Skeletal muscle tissue (tissue), 4 donors: ENCODE measurements around the gene HOXA1. TPM values are rescaled to one million over a fixed set of nuclear protein-coding genes. Genes with fewer than 3 reads are reported as not detected.

ENCODE experiments used
- H3K27ac ChIP-seq: one replicate; pipeline ENCODE4 v1.7.0; 2013; ENCODE audit warnings: mild to moderate bottlenecking, low read depth, low read length, inconsistent platforms
- H3K27me3 ChIP-seq, 3 donors: one replicate each; pipeline ENCODE4 v1.7.0; 2013; ENCODE audit warnings: low read length in 3 of 3; ENCODE audit not compliant: control insufficient read depth in 3 of 3, insufficient read depth in 3 of 3
- H3K36me3 ChIP-seq, 3 donors: one replicate each; pipeline ENCODE4 v1.7.0; 2013; ENCODE audit warnings: low read length in 3 of 3; ENCODE audit not compliant: control insufficient read depth in 3 of 3, insufficient read depth in 3 of 3
- H3K4me1 ChIP-seq, 3 donors: one replicate each; pipeline ENCODE4 v1.7.0; 2013; ENCODE audit warnings: low read length in 3 of 3, mild to moderate bottlenecking in 3 of 3; ENCODE audit not compliant: control insufficient read depth in 3 of 3, insufficient read depth in 3 of 3
- H3K4me3 ChIP-seq, 3 donors: one replicate each; pipeline ENCODE4 v1.7.0; 2013; ENCODE audit warnings: low read length in 3 of 3
- H3K9ac ChIP-seq, 3 donors: one replicate each; pipeline ENCODE4 v1.7.0; 2013; ENCODE audit warnings: low read length in 3 of 3, mild to moderate bottlenecking in 3 of 3, moderate library complexity in 2 of 3, low read depth in 1 of 3
- H3K9me3 ChIP-seq, 3 donors: one replicate each; pipeline ENCODE4 v1.7.0; 2013; ENCODE audit warnings: low read length in 3 of 3; ENCODE audit not compliant: control insufficient read depth in 3 of 3
- total RNA-seq: library from RNA; depleted of rRNA; stranded (reverse); fragments of >200 nt; gene quantifications from one replicate; pipeline ENCODE4 v1.2.3, GENCODE V29; 2014
- donor health status: Osteomylitis.

The HOXA1 gene
- total RNA-seq, 1 donor from 2014 or later, result not detected

DNA sequence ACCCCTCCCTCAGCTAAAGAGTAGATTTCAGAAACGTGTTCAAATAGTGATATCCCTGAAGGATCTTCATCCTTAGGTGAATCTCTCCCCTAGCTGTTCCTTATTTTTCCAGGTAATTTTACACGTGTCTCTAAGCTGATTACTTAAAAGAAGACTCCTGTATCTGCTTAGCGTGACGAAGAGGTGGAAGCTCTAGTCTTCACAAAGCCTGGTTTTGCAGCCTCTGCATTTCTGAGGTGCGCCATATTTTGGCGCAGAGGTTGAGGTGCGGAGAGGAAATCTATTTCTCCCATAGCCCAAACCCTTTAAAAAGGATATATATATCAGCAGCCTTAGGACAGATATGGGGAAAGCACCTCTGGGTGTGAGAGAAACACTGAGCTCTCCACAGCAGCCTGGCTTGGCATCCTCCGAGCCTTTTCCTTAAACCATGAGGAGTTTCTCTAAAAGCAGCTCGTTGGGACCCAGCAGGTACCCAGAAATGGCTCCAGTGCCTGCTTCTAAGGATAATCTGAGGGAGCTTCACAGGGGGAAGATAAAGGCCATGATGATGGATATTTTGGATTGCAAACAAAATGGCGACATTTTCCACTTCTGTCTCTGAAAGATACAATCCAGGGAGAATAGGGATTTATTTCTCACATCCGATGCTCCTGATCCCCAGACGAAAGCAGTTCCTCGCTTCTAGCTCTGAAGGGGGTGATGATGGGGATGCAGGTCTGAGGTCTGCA is 9.7 kb upstream of the HOXA1 start:
- H3K27ac ChIP-seq, result no peak overlapping the region
- H3K4me1 ChIP-seq, result peaks cover 10 to 21% (median 14%) of the 10 kb centered on the region in 3 donors
- no peak overlapping the region for H3K9ac ChIP-seq
- H3K27me3 ChIP-seq, result peaks cover 0 to 3% (median 0%) of the 10 kb centered on the region in 3 donors
- no peak overlapping the region for H3K4me3 ChIP-seq
- peaks cover 0 to 6% (median 4%) of the 10 kb centered on the region in 3 donors for H3K36me3 ChIP-seq
- no peaks in the 10 kb centered on the region for H3K9me3 ChIP-seq

DNA sequence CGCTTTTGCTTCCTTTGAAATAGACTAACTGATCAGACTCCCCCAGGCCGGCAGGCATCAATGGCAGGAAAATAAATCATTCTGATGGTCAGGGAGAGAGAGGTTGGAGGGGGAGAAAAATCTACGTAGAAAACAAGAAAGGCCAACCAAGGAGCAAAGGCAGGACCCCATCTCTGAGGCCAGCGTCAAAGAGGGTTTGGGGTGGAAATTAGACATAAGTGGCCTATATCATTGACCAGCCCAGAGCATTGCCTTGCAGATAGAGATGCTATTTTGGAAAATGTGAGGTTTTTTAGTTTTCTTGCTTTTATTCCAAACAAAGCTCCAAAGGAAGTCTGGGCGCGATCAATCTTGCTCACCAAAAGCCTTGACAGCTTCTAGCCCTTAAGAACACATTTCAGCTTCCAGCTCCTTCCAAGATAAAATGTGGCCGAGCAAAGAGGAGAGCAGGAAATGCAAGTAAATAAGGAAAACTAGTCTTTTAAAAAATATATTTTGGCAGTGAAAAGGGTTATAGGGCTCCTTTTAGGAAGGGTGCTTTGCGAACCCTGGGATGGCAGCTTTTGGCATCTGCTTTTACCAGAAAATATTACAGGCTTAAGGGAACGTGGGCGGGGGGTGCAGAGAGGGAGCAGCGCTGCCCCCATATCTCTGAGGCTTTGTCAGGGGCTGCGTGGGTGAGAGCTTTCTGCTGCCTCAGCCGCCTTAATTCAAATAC is 8.7 kb upstream of the HOXA1 start:
- Histone ChIP-seq H3K9me3 (no peaks in the 10 kb centered on the region), H3K9ac (no peak overlapping the region), H3K4me1 (peaks cover 8 to 16% (median 10%) of the 10 kb centered on the region in 3 donors), H3K27ac (no peak overlapping the region), H3K36me3 (peaks cover 0 to 6% (median 4%) of the 10 kb centered on the region in 3 donors), H3K4me3 (no peak overlapping the region), H3K27me3 (peaks cover 0 to 3% (median 0%) of the 10 kb centered on the region in 3 donors)

DNA sequence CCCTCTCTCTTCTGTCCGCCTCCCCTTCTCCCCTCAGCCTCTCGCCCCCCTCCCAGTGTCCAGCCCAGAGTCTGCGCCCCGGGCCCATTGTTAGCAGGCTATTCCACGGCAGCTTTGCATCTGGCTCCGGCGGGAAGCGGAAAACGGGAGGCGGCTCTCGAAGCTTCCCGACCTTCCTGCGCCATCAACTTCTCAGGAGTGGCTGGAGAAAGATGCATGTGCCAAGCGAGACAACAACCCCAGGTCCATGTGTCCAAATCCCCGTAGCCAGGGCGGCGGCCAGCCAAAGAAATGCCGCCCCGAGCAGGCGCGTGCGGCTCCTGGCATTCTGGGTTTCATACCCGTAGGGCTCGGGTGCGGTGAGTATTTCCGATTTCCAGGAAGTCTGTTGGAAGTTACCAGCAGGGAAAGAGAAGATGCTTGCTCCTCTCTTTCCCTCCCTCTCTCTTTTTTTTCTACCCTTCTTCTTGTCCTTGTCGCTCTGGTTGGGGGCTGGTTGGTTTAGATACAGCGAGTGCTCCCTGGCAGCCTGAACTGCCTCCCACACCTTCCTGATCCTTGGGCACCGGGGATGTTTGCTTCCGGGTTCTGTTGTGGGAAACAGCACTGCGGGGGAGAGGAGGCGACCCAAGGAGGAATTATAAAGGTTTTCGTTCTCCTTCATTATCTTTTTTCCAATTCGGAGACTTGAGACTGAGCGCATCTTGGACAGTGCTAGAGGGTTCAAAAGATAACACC is 7.9 kb upstream of the HOXA1 start:
- H3K9ac ChIP-seq, result peak overlapping the region in 1 of 3 donors; percentile 45
- H3K4me1 ChIP-seq, result peaks cover 7 to 16% (median 8%) of the 10 kb centered on the region in 3 donors
- H3K27ac ChIP-seq, result peak overlapping the region; percentile 30
- peak overlapping the region in 1 of 3 donors; percentile 22 for H3K4me3 ChIP-seq
- no peaks in the 10 kb centered on the region for H3K9me3 ChIP-seq
- peaks cover 0 to 6% (median 0%) of the 10 kb centered on the region in 3 donors for H3K36me3 ChIP-seq
- H3K27me3 ChIP-seq, result peaks cover 0 to 5% (median 0%) of the 10 kb centered on the region in 3 donors

DNA sequence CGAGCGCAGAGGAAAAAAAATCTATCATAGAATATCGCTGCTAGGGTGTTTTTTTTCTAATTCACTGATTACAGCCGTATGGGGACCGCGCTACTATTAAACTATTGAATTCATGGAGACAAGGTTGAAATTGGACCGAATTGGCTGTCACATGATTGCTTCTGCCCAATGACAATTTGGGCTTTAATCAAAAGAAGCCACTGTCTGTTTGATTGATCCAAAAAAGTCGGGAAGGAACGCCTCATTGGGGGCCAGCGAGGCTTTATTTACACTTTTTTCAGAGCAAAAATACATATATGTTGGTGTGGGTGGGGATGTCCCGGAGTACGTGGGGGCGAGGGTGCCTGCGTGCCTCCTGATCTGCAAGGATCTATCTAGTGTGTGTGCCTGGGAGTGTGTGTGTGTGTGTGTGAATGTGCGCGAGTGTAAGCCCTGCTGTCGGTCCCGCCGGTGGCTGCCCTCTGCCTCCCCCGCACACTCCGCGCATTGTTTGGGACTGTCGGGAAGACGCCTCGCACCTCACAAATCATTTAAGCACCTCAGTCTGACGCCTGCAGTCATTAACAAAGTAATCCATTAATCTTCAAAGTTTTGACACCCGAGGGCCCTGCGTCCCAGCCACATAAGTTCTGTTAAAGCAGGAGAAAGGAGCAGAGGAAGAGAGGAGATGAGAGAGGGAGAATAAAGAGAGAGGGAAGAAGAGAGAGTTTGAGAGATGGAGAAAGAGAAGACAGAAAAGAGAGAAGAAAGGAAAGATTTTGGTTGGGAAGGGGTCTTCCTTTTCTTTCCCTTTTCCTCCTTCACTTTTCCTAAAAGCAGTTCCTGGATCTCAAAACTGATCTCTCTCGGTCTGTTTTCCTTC is 7.0 kb upstream of the HOXA1 start, which contains the start of gene HOXA2:
HOXA2 (minus strand) TSS at position 103 of the 862 bp plus-strand sequence. CDS start 183 bp downstream, outside the sequence.
- Histone ChIP-seq H3K9ac (peak within 1 kb of the TSS in 1 of 3 donors; percentile 45), H3K4me1 (peaks cover 12 to 17% (median 16%) of the 10 kb centered on the region in 3 donors), H3K27ac (peak within 1 kb of the TSS; percentile 30), H3K4me3 (peak within 1 kb of the TSS in 1 of 3 donors; percentile 22), H3K27me3 (peaks cover 0 to 5% (median 0%) of the 10 kb centered on the region in 3 donors), H3K9me3 (no peaks in the 10 kb centered on the region), H3K36me3 (peaks cover 0 to 6% (median 0%) of the 10 kb centered on the region in 3 donors)

DNA sequence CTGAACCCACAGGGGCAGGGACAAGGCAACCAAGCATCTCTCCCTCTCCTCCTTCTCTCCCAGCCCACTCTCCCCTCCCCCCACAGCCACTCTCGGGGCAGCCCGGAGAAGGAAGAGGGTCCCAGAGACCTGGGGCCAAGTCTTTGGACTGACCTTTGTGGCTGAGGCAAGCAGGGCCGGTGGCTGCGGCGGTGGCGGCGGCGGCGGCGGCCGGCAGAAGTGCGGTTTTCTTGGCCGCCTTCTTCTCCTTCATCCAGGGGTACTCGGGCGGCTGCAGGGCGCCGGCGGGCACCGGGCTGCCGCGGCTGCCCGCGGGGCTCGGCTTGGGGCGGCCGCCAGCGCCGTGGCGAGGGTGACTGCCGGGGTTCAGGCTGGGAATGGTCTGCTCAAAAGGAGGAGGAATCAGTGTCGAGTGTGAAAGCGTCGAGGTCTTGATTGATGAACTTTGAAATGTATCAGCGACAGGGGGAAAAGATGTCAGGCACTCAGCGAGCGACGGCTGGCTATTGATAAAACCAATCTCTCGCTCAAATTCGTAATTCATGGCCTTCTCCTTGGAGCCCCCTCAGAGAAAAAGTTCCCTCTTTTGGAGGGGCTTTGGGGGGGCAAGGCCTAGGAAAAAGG is 6.3 kb upstream of the HOXA1 start:
- no peak overlapping the region for H3K4me3 ChIP-seq
- no peak overlapping the region for H3K9ac ChIP-seq
- H3K9me3 ChIP-seq, result no peaks in the 10 kb centered on the region
- peaks cover 16 to 24% (median 23%) of the 10 kb centered on the region in 3 donors for H3K4me1 ChIP-seq
- H3K36me3 ChIP-seq, result peaks cover 0 to 6% (median 0%) of the 10 kb centered on the region in 3 donors
- H3K27ac ChIP-seq, result no peak overlapping the region
- peaks cover 0 to 5% (median 0%) of the 10 kb centered on the region in 3 donors for H3K27me3 ChIP-seq

DNA sequence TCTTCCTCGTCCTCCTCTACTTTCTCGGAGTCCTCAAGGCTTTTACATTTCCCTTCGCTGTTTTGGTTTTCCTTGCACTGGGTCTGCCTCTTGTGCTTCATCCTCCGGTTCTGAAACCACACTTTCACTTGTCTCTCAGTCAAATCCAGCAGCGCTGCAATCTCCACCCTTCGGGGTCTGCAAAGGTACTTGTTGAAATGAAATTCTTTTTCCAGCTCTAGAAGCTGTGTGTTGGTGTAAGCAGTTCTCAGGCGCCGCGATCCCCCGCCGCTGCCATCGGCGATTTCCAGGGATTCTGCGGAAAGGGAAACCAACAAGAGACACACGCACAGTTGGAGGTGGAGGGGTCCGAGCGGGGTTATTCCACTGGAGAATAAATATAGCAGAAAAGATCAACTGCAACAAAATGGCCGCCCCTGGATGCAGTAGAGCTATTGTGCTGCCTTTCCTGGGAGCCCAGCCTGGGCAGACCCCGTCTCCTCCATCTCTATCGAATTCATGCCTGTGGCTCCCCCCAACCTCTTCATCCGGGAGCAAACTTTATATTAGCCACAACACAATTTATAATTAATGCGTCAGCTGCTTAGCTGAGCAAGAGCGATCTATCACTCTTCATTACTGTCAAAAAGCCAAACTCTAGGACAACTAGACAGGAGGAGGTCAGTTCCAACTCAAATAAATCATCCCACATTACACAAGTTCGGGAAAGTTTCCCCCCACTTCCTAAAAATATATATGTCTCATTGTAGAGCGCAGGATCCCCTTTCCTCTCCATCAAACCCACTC is 5.6 kb upstream of the HOXA1 start:
- H3K36me3 ChIP-seq, result peaks cover 0 to 6% (median 0%) of the 10 kb centered on the region in 3 donors
- peaks cover 19 to 26% (median 23%) of the 10 kb centered on the region in 3 donors for H3K4me1 ChIP-seq
- no peak overlapping the region for H3K4me3 ChIP-seq
- no peak overlapping the region for H3K9ac ChIP-seq
- no peaks in the 10 kb centered on the region for H3K9me3 ChIP-seq
- peaks cover 0 to 5% (median 0%) of the 10 kb centered on the region in 3 donors for H3K27me3 ChIP-seq
- no peak overlapping the region for H3K27ac ChIP-seq

DNA sequence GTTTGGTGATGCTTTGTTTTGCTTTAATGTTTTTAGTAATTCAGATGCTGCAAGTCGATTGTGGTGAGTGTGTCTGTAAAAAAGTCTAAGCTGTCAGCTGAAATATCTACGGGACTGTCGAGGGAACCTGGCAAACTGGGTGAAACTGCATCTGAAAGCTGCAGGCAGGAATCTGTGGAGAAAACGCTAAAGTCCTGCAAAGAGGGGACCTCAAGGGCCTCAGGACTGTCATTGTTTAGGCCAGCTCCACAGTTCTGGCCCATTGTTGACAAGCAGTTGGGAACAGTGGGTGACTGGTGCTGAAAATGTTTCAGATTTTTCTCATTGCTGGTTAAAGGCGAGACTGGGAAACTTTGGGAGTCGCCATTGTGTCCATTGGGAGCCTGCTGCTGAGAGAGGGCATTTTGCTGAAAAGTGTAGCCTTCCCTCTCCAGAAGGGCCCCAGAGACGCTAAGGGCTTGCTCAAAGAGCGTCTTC is 4.9 kb upstream of the HOXA1 start:
- Histone ChIP-seq H3K27me3 (peaks cover 0 to 5% (median 0%) of the 10 kb centered on the region in 3 donors), H3K4me3 (no peak overlapping the region), H3K9ac (peak overlapping the region in 1 of 3 donors; percentile 8), H3K27ac (no peak overlapping the region), H3K9me3 (no peaks in the 10 kb centered on the region), H3K36me3 (peaks cover 0 to 6% (median 0%) of the 10 kb centered on the region in 3 donors), H3K4me1 (peaks cover 16 to 24% (median 18%) of the 10 kb centered on the region in 3 donors)
